Rectal smooth muscle tissue (tissue), 1 donor: ENCODE data around the gene AMPD1.
A peak's percentile ranks its signal among the peaks of the same experiment; 100 is the strongest.

ENCODE experiments used
- H3K27ac ChIP-seq: one replicate; pipeline ENCODE4 v1.7.0; 2013; ENCODE audit warnings: low read depth, low read length, inconsistent platforms
- H3K27me3 ChIP-seq: one replicate; pipeline ENCODE4 v1.7.0; 2013; ENCODE audit warnings: low read length; ENCODE audit not compliant: control insufficient read depth, insufficient read depth
- H3K36me3 ChIP-seq: one replicate; pipeline ENCODE4 v1.7.0; 2013; ENCODE audit warnings: low read length; ENCODE audit not compliant: control insufficient read depth, insufficient read depth
- H3K4me1 ChIP-seq: one replicate; pipeline ENCODE4 v1.7.0; 2013; ENCODE audit warnings: low read length; ENCODE audit not compliant: control insufficient read depth, insufficient read depth
- H3K4me3 ChIP-seq: one replicate; pipeline ENCODE4 v1.7.0; 2013; ENCODE audit warnings: low read length
- H3K9ac ChIP-seq: one replicate; pipeline ENCODE4 v1.7.0; 2013; ENCODE audit warnings: low read length

The AMPD1 gene

DNA sequence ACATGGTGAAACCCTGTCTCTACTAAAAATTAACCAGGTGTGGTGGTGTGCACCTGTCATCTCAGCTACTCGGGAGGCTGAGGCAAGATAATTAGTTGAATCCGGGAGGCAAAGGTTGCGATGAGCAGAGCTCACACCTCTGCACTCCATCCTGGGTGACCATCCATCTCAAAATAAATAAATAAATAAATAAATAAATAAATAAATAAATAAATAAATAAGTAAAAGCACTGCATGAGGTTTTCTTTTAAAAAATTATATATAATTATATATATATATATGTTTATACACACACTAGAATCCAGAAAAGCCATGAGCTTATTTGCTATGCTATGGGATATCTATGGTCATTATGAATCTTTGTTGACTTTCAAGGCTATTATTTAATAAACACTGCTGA is 2.4 kb downstream of the AMPD1 start:
- Histone ChIP-seq H3K27ac (no peak overlapping the region), H3K36me3 (no peaks in the 10 kb centered on the region), H3K4me1 (no peaks in the 10 kb centered on the region), H3K9ac (no peak overlapping the region), H3K4me3 (no peak overlapping the region), H3K27me3 (no peaks in the 10 kb centered on the region)

DNA sequence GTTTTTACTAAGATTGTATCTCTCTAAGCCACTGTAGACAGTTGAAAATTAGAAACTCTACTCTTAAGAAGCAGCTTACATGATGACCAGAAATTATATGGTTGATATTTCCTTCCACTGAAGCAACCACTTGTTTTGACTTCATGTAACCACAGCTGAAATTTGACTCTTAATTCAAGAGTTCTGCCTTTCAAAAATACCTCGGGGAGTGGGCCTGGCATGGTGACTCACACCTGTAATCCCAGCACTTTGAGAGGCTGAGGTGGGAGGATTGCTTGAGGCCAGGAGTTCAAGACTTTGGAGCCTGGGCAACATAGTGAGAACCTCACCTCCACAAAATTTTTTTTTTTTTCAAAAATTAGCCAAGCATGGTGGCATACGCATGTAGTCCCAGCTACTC is 4.3 kb downstream of the AMPD1 start:
- Histone ChIP-seq H3K4me3 (no peak overlapping the region), H3K27ac (no peak overlapping the region), H3K36me3 (no peaks in the 10 kb centered on the region), H3K9ac (no peak overlapping the region), H3K27me3 (no peaks in the 10 kb centered on the region), H3K4me1 (no peaks in the 10 kb centered on the region)

DNA sequence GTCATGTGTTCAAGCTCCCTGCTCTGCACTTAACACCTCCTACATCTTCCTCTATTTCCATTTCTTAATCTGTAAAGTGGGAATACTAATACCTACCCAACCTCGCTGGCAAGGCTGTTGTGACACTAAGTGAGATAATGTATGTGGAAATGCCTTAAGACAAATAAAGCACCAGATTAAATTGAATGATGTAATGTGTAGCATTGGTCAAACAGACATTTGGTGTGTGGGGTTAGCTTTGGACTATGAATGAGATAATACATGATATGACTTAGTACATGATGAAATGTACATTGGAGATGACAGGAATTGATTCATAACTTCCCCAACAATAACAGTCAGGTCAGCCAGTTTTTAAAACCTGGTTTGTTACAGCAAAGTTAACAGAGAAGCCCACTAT is 5.2 kb downstream of the AMPD1 start:
- H3K27ac ChIP-seq: no peak overlapping the region
- no peak overlapping the region for H3K9ac ChIP-seq
- no peaks in the 10 kb centered on the region for H3K27me3 ChIP-seq
- H3K4me1 ChIP-seq: no peaks in the 10 kb centered on the region
- H3K4me3 ChIP-seq: no peak overlapping the region
- no peaks in the 10 kb centered on the region for H3K36me3 ChIP-seq

DNA sequence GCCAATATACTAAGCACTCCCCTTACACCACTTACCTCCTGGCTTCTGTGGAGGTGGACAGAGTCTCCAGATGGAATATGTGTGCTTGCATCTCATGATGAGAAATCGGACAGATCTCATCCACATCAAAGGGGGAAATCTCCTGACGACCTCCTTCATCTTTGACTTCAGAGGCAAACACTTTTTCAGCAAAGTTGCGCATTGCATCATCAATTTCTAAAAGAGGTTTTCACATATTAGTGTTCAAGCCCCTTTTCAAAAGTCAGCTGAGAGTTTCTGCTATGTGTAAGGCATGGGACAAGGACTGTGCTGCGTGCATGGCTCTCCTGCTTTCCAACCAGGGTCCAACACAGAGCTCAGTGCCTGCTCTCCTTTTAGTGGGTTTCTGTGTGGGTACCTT is 6.8 kb downstream of the AMPD1 start:
- Histone ChIP-seq H3K4me3 (no peak overlapping the region), H3K4me1 (no peaks in the 10 kb centered on the region), H3K27me3 (no peaks in the 10 kb centered on the region), H3K27ac (no peak overlapping the region), H3K36me3 (no peaks in the 10 kb centered on the region), H3K9ac (no peak overlapping the region)

DNA sequence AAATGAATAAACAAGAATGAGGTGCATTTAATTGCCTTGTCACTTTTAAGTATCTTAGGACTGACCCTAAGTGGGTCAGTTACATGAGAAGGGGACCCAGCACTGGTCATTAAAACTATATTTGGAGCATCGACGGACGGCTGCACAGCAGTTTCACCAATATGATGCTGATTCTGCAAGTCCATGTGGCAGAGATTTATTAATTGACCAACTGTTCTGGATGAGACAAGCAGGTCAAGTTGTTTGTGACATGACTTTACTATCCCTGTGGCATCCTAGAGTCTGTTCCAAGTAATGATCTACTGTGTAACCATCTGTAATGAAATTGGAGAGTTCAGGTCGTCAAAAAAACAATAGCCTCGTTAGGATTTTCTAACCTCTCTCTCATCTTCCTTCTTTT is 9.5 kb downstream of the AMPD1 start:
- Histone ChIP-seq H3K27me3 (no peaks in the 10 kb centered on the region), H3K27ac (no peak overlapping the region), H3K4me1 (no peaks in the 10 kb centered on the region), H3K4me3 (no peak overlapping the region), H3K9ac (no peak overlapping the region), H3K36me3 (no peaks in the 10 kb centered on the region)

DNA sequence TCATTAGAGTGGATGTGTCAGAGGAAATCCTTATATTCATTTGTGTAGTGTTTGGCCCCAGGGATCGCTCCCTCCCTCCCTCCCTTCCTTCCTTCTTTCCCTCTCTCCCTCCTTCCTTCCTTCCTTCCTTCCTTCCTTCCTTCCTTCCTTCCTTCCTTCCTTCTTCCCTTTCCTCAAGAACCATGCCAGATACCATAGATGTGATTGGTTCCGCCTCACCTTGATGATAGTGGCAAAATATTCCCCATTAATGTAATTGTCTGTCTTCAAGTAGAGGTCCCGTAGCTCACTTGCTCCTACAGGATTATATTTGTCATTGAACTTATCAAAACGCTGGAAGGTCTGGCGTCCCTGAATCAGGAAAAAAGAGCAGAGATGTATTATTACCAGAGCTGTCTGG is 17.7 kb downstream of the AMPD1 start:
- Histone ChIP-seq H3K27ac (no peak overlapping the region), H3K4me1 (no peaks in the 10 kb centered on the region), H3K27me3 (no peaks in the 10 kb centered on the region), H3K9ac (no peak overlapping the region), H3K4me3 (no peak overlapping the region), H3K36me3 (no peaks in the 10 kb centered on the region)

DNA sequence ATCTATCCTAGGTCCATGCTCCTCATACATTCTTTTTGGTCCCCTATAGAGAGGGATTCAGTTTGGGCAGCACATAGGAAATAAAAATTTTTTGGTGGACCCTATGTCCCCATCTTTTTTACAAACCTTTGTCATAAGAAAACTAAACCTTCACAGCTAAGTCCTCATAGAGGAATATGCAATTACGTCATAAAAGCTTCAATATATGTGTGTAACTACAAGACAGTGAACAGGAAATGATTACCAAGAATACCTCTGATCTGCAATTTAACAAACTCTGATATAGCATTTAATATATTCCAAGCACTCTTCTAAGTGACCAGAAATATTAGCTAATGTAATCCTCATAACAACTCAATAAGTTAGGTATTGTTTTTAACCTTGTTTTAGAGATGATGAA is 19.2 kb downstream of the AMPD1 start:
- Histone ChIP-seq H3K27me3 (no peaks in the 10 kb centered on the region), H3K36me3 (no peaks in the 10 kb centered on the region), H3K4me1 (no peaks in the 10 kb centered on the region), H3K9ac (no peak overlapping the region), H3K27ac (no peak overlapping the region), H3K4me3 (no peak overlapping the region)

DNA sequence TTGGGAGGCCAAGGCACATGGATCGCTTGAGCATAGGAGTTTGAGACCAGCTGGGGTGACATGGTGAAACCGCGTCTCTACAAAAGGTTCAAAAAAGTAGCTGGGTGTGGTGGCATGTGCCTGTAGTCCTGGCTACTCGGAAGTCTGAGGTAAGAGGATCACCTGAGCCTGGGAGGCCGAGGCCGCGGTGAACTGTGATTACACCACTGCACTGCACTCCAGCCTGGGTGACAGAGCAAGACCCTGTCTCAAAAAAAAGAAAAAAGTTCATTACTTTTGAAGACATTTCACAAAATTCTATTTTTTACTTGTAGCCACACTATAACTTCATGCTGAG is 23.4 kb downstream of the AMPD1 start:
- no peaks in the 10 kb centered on the region for H3K27me3 ChIP-seq
- H3K4me3 ChIP-seq: no peak overlapping the region
- H3K4me1 ChIP-seq: no peaks in the 10 kb centered on the region
- no peaks in the 10 kb centered on the region for H3K36me3 ChIP-seq
- no peak overlapping the region for H3K9ac ChIP-seq
- H3K27ac ChIP-seq: no peak overlapping the region

DNA sequence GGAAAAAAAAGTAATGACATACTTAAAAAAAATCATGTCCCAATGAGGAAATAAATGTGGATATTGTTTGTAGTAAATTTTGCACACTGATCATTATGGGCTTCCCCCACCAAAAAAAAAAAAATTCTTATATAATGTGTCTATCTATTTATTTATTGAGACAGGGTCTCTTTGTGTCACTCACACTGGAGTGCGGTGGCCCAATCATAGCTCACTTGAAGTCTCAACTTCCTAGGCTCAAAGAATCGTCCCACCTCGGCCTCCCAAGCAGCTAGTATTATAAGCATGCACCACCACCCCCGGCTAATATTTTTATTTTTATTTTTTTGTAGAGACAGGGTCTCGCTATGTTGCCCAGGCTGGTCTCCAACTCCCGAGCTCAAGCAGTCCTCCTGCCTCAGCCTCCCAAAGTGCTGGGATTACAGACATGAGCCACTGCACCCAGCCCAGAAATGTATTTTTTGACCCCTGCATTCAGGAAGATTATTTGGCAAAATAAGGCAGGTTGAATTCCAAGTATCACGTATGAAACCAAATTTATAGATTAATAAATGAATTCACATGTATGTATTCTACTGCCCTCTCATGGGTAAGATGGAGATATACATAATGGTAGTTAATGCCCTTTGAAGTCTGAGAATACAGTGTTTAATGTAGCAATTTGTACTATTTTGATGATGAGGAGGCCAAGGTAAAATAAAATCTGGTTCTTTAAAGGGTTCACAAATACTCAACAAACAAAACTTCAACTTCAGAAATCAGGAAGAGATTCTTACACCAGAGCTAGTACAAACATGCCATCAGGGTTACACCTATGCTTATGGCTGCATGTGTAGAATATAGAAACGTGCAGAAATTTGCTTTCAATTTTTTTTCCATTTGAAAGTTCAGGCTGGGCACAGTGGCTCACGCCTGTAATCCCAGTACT is 24.1 kb downstream of the AMPD1 start:
- Histone ChIP-seq H3K36me3 (no peaks in the 10 kb centered on the region), H3K4me1 (no peaks in the 10 kb centered on the region), H3K27ac (no peak overlapping the region), H3K9ac (no peak overlapping the region), H3K4me3 (no peak overlapping the region), H3K27me3 (no peaks in the 10 kb centered on the region)

DNA sequence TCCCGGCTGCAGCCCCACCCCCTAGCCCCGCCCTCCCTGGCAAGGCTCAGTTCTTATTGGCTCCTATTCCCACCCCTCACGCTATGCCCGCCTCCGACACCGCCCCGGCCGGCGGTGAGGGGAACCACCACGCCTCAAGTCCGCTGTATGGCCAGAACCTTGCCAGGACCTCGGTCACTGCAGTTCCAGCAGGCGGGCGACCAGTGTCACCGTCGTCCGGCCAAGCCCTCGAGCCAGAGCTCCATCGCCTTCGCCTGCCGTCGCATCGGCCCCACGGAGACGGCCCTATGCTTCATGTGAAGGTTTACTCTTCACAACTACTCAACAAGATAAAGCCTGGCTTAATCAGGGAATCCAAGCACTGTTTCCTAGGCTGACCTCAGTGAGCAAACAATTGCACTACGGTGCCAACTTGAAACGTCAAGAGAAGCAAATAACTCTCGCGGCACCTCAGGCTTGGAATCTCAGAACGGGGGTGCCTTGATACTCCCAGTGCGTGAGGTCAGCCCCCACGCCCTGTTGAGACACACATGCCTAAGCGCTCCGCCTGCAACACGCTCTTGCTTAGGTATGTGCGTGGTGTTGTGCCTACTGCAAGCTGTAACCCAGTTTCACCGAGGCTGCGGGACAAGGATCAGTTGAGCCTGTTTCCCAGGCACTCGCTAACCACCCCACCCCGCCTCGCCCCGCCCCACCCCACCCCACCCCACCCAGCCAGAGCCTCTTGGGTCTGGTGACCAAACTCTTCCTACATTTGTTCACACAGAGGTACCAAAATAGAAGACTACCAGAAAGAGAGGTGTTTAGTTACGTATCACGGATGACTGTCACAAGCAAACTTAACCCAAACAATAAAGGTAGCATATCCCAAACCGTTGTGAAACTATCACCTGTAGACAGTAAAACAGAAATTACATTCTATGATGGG is 25.0 kb downstream of the AMPD1 start:
- no peaks in the 10 kb centered on the region for H3K27me3 ChIP-seq
- H3K9ac ChIP-seq: no peak overlapping the region
- H3K4me3 ChIP-seq: peak overlapping the region; percentile 88
- peak overlapping the region; percentile 48 for H3K27ac ChIP-seq
- H3K4me1 ChIP-seq: no peaks in the 10 kb centered on the region
- no peaks in the 10 kb centered on the region for H3K36me3 ChIP-seq

DNA sequence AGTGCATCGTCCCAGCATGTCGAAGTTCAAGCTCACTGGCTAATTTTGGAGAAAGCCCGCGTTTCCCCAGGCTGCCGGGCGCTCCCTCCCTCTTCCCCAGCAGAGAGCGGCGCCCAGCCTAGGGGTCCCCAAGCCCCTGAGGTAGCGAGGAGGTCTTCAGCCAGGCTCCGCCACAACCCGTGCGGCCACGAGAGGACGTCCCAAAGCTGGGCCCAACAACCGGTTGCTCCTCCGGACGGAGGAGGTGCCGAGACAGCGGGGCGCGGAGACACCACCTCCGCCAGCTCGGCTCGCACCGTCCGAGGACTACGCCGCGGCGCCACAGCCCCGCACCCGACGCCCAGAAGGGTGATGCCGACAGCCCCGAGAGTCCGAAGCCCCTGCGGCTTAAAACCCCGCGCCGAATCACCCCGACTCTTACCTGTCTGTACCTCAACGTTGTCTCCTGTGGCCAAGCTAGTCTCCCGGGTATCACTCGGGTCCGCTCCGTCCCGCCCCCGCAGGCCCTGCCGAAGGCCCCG is 25.7 kb downstream of the AMPD1 start, which contains the start of gene DENND2C:
TSS of gene DENND2C (minus strand) at position 488 of the 521 bp plus-strand sequence. CDS start 44,065 bp downstream, outside the sequence.
- peak within 1 kb of the TSS; percentile 81 for H3K9ac ChIP-seq
- no peaks in the 10 kb centered on the region for H3K27me3 ChIP-seq
- H3K36me3 ChIP-seq: no peaks in the 10 kb centered on the region
- peak within 1 kb of the TSS; percentile 88 for H3K4me3 ChIP-seq
- peak within 1 kb of the TSS; percentile 48 for H3K27ac ChIP-seq
- H3K4me1 ChIP-seq: no peaks in the 10 kb centered on the region

DNA sequence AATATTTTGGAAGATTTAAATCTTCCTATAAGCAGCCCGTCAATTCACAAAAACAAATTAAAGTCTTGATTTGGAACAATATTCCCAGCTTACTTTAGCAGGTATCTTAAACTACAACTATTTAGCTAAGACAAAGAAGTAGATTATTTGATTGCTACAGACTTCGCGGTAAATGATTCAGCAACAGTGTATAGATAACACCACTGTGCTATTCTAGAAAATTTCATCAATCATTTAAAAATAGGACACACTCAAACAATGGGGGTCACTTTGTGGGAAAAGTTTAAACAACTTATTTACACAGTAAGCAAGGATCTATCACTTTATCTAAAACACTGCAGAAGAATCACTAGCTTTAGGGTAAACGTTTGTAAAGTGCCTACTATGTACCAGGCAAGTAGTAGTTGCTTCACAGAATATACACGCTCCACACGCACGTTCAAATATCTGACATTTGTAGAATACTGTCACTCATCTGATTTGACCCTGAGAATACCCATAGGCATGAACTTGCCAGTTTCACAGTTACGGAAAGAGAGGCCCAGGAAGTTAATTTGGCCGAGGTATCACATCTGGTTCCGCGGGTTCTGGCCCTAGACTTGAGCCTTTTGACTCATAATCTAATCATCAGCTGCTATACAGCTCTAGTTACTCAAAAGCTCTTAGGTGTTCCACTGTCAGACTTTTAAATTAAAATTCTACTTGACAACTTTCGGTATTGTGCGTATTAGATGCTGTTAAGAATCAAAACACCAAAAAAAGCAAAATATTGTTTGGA is 26.4 kb downstream of the AMPD1 start:
- H3K36me3 ChIP-seq: no peaks in the 10 kb centered on the region
- peak overlapping the region; percentile 38 for H3K27ac ChIP-seq
- no peaks in the 10 kb centered on the region for H3K27me3 ChIP-seq
- H3K4me3 ChIP-seq: peak overlapping the region; percentile 88
- H3K9ac ChIP-seq: peak overlapping the region; percentile 81
- no peaks in the 10 kb centered on the region for H3K4me1 ChIP-seq
